ENCODE results near the gene IL34.

GRCh38 chr16:70705056-70705455 is 58.7 kb downstream of the IL34 start:
- TF ChIP-seq TAF1 (IDR thresholded peaks at IDR 0.05; ENCODE audit: low read depth, low read length) (no peak), POLR2A (IDR thresholded peaks at IDR 0.05; ENCODE audit: low read depth, low read length) (no peak), POLR2AphosphoS5 (IDR thresholded peaks at IDR 0.05; ENCODE audit: low read depth, low read length) (no peak), SPI1 (IDR thresholded peaks at IDR 0.05; ENCODE audit: low read depth, low read length) (no peak), POU2F2 (IDR thresholded peaks at IDR 0.05; ENCODE audit: low read depth, low read length) (no peak)

Measured in GM12891 (cell line).